ENCODE measurements around the gene RBM39. TPM values are rescaled to one million over a fixed set of nuclear protein-coding genes. Genes with fewer than 3 reads are reported as not detected.

The RBM39 gene
- total and polyA plus RNA-seq, 11 donors, result 72.6 to 165 (median 112) TPM

DNA sequence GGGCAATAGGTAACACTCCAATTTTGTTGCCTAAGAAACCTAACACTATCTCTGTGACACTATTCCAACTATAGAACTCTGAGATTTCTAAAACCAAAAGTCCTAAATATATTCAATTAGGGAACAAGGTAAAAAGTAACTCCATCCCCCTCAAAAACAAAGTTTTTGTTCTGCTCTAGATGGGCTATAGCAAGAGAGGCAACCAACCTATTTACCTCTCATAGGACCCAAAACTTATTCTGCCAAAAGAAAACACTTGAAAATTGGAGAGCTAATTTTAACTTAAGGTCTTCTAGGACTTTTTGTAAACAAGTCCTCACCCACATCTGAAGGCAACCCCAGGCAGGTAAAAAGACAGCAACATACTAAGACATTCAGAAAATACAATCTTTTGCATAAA, 7.7 kb downstream of the RBM39 start:
- peaks cover 0 to 100% (median 100%) of the 10 kb centered on the region in 9 donors for H3K36me3 ChIP-seq
- H3K27ac ChIP-seq, result peak overlapping the region in 1 of 12 donors; percentile 28
- no peaks in the 10 kb centered on the region for H3K9me3 ChIP-seq
- DNase-seq (no peak), ATAC-seq (no peak)
- H3K4me1 ChIP-seq, result peaks cover 29 to 100% (median 83%) of the 10 kb centered on the region in 12 donors
- intact Hi-C loops (cut with DNase I), result loop anchor here in 4 of 10 donors (2.0 to 10.0 kb wide), 2 partner anchors 26 to 150 kb away; no protein-coding TSS in a partner anchor
- no peaks in the 10 kb centered on the region for H3K27me3 ChIP-seq
- no peak for TF ChIP-seq POLR2A (IDR thresholded peaks at IDR 0.05)
- TF ChIP-seq, protein P1, sequence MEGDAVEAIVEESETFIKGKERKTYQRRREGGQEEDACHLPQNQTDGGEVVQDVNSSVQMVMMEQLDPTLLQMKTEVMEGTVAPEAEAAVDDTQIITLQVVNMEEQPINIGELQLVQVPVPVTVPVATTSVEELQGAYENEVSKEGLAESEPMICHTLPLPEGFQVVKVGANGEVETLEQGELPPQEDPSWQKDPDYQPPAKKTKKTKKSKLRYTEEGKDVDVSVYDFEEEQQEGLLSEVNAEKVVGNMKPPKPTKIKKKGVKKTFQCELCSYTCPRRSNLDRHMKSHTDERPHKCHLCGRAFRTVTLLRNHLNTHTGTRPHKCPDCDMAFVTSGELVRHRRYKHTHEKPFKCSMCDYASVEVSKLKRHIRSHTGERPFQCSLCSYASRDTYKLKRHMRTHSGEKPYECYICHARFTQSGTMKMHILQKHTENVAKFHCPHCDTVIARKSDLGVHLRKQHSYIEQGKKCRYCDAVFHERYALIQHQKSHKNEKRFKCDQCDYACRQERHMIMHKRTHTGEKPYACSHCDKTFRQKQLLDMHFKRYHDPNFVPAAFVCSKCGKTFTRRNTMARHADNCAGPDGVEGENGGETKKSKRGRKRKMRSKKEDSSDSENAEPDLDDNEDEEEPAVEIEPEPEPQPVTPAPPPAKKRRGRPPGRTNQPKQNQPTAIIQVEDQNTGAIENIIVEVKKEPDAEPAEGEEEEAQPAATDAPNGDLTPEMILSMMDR (IDR thresholded peaks at IDR 0.05), result no peak
- H3K4me3 ChIP-seq, result no peak overlapping the region

DNA sequence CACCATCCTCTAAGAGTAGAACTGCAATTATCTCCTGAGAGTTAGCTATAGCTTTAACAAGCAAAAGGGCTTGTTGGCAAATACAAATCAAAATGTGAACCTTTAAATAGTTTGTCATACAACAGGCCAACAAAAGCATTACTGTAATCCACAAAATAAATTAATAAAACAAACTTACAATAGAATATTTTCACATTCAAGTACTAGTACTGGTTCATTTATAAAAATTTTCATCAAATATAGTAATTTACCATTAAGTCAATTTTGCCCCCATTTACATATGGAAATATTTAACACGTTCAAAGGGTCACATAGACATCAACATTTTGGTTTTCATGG, 9.4 kb downstream of the RBM39 start:
- Histone ChIP-seq H3K27ac (no peak overlapping the region), H3K27me3 (no peaks in the 10 kb centered on the region), H3K9me3 (no peaks in the 10 kb centered on the region), H3K36me3 (peaks cover 0 to 100% (median 100%) of the 10 kb centered on the region in 9 donors), H3K4me1 (peaks cover 25 to 88% (median 73%) of the 10 kb centered on the region in 12 donors), H3K4me3 (no peak overlapping the region)
- ATAC-seq (no peak), DNase-seq (no peak)
- TF ChIP-seq, protein P1 (IDR thresholded peaks at IDR 0.05), result no peak
- no peak for TF ChIP-seq POLR2A (IDR thresholded peaks at IDR 0.05)
- WGBS, 4 donors, result 36 to 57% (median 47%) methylated on average over 1 of the region's 1 CpG
- intact Hi-C loops (cut with DNase I), result loop anchor here in 4 of 10 donors (1.0 to 10.0 kb wide), 2 partner anchors 19 to 152 kb away; no protein-coding TSS in a partner anchor

DNA sequence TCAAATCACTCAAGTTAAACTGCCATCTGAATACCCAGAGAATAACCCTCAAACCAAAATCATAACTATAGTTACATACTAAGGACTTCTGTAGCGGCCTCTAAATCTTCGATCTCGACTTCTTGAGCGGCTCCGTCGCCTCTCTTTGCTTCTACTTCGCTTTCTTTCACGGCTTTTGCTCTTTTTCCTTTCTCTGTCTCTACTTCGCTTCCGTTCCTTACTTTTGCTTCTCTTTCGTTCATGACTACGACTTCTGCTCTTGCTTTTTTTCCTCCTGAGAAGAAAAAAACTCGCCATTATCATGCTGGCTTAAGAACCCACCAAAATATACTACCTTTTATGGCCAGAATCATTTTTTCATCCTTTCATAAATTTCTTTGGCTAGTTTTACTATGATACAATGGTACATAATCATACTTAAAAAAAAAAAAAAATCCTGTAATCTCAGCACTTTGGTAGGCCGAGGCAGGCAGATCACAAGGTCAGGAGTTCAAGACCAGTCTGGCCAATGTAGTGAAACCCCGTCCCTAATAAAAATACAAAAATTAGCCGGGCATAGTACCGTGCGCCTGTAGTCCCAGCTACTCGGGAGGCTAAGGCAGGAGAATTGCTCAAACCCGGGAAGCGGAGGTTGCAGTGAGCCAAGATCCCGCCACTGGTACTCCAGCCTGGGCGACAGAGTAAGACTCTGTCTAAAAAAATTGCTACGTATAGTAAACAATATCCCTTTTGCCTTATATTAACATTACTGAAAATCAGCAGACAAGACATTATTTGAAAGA, 10.0 kb downstream of the RBM39 start:
- intact Hi-C loops (cut with DNase I), result loop anchor here in 4 of 10 donors (1.0 to 10.0 kb wide), 2 partner anchors 19 to 153 kb away; no protein-coding TSS in a partner anchor
- ATAC-seq (no peak), DNase-seq (no peak)
- Histone ChIP-seq H3K9me3 (no peaks in the 10 kb centered on the region), H3K36me3 (peaks cover 0 to 100% (median 100%) of the 10 kb centered on the region in 9 donors), H3K27me3 (no peaks in the 10 kb centered on the region), H3K4me3 (no peak overlapping the region), H3K4me1 (peaks cover 22 to 84% (median 72%) of the 10 kb centered on the region in 12 donors), H3K27ac (no peak overlapping the region)
- 76 to 87% (median 81%) methylated on average over 24 of the region's 24 CpGs for WGBS, 4 donors
- TF ChIP-seq, protein P1 (IDR thresholded peaks at IDR 0.05), result no peak
- no peak for TF ChIP-seq POLR2A (IDR thresholded peaks at IDR 0.05)

DNA sequence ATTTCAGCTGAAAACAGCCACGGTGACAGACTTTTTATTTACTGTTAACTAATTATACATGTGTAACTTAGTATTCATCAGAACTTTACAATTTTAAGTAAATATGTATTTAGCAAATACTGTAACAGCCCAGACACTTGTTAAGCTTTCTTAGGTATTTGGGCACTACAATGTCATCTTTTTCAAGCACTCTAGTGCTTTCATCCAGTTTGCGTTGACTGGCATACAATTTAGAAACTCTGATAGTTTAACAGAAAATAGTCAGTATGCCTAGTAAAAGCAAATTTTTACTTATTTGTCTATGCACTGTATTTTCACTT, 10.6 kb downstream of the RBM39 start:
- no peak for DNase-seq
- H3K4me3 ChIP-seq, result no peak overlapping the region
- no peaks in the 10 kb centered on the region for H3K9me3 ChIP-seq
- H3K4me1 ChIP-seq, result peaks cover 21 to 80% (median 69%) of the 10 kb centered on the region in 12 donors
- ATAC-seq, result no peak
- intact Hi-C loops (cut with DNase I), result loop anchor here in 3 of 10 donors (10.0 kb wide), 1 partner anchor 153 kb away; no protein-coding TSS in a partner anchor
- H3K27me3 ChIP-seq, result no peaks in the 10 kb centered on the region
- 48 to 58% (median 54%) methylated on average over 2 of the region's 2 CpGs for WGBS, 4 donors
- no peak overlapping the region for H3K27ac ChIP-seq
- TF ChIP-seq, protein P1 (IDR thresholded peaks at IDR 0.05), result no peak
- no peak for TF ChIP-seq POLR2A (IDR thresholded peaks at IDR 0.05)
- peaks cover 0 to 100% (median 100%) of the 10 kb centered on the region in 9 donors for H3K36me3 ChIP-seq
